HG03469 (cell line): Measurements from ENCODE around the gene GALNT17.
"Not testable (repeated sequence)": the region's sequence is repeated elsewhere in the genome, so short reads cannot be mapped to it uniquely, and the experiment has no call there.

Experiments used
- ATAC-seq: cut with Tn5 transposase; IDR thresholded peaks from one replicate; pipeline ENCODE4 v1.9.1; 2021; ENCODE audit warnings: mild to moderate bottlenecking, moderate library complexity, moderate number of reproducible peaks; ENCODE audit not compliant: unreplicated experiment

GALNT17 gene

DNA sequence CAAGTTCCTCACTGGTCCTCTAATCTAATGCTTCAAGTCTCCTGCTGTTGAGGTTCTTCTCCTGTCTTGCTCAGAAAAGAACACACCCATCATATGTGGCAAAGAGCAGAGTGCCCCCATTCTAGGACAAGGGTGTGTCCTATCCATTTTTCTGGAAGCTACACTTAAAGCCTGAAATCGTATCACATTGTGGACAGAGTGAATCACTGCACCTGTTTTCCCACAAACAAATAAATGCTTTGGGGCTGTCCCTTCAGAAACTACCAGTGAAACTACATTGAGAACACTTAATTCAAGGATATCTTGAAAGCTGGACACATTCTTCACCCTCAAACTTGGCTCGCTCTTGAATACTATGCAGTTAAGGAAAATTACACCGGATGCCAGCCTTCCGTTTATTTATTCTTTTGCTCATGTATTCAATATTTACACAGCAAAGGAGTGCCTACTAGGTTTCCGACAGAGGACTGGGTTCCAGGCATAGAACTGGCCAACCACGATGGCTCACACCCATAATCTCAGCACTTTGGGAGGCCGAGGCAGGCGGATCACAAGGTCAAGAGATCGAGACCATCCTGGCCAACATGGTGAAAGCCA, 473.0 kb downstream of the GALNT17 start:
- ATAC-seq, result no peak

DNA sequence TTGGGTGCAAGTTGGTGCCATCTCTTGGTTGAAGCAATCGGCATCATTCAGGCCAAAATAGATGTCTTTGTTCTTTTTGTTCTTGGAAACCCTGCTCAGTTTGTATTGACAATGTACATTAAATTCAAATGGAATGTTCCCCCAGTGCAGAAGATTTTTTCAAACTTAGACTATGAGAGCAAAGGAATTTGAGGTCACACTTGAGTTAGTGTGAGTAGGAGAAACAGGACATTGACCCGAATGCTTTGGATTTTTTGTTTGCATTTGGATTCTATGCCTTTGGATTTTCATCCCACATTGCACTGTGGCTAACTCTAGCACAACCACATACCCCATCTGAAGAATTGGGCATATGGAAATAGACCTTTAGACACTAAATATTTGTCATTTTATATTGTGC, 480.0 kb downstream of the GALNT17 start:
- no peak for ATAC-seq

DNA sequence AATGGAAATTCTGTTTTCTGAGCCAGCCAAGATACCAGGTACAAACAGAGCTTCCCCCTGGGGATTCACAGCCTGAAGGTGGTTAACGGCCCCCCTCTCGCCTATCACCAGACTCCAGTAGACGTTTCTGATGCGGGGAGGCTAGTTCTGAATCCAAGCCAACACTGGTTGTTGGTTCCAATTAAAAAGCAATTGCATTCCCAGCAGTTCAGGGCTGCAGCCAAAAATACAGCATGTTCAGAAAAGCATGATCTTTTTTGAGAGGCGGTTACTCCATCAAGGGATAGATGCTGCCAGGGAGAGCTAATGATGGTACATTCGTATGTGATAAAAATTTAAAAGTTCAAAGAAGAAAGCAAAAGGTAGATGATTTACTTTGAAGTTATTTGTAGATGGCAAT, 481.0 kb downstream of the GALNT17 start:
- ATAC-seq, result no peak

DNA sequence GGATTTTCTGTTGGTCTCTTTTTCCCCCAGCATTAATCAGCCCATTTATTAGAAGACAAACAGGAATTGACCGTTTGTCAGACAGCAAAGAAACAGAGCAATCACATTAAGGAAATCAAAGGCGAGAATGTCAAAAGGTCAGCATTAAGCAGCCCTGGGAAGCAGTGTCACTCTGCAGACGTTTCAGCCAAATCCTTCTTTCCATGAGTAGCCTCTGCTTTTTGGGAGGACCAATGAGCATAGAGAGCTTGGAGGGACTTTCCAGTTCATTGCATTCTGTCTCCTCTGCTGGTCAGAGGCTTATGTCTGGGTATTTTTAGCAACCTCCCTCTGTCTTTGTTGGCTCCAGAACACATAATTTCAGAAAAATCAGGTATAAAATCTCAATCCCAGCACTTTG, 481.4 kb downstream of the GALNT17 start:
- no peak for ATAC-seq

DNA sequence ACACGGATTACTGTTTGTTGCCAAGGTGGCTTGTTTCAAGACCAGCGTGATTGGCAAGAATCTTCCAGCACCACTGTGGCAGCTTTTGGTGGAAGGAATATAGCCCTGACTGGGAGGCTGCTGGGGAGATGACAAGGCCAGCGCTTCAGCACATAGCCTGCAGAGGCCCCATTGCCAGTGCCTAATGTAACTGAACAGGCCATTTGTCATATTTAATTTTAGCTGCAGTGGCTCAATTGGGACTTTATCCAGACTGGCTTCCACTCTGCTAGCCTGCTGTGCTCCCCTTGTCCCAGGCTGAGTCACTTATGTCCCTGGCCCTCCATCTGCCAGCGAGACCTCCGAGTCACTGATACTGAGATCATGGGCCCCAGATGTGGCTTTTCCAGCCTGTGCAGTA, 483.1 kb downstream of the GALNT17 start:
- no peak for ATAC-seq

DNA sequence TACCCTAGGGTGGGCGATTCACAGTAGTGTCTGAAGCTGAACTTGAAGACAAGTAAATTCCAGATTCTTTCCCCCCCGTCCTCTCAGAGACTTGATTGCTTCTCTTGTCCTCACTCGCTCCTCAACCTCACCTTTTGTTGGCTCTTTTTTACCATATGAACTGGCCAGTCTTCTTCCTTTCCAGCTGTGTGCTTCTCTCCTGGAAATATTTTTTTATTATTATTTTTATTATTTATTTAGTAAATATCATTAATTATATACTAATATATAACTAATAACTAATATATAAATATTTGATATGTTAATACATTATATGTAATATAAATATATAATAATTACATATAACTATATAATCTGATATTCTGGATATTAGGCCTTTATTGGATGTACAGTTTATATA, 484.3 kb downstream of the GALNT17 start:
- ATAC-seq, result no peak

DNA sequence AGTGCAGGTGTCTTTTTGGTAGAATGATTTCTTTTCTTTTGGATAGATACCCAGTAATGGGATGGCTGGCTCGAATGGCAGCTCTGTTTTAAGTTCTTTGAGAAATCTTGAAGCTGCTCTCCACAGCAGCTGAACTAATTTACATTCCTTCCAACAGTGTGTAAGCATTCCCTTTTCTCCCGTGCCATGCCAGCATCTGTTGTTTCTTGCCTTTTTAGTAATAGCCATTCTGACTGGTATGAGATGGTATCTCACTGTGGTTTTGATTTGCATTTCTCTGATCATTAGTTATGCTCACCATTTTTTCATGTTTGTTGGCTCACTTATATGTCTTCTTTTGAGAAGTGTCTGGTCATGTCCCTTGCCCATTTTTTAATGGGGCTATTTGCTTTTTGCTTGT, 486.3 kb downstream of the GALNT17 start:
- no peak for ATAC-seq

DNA sequence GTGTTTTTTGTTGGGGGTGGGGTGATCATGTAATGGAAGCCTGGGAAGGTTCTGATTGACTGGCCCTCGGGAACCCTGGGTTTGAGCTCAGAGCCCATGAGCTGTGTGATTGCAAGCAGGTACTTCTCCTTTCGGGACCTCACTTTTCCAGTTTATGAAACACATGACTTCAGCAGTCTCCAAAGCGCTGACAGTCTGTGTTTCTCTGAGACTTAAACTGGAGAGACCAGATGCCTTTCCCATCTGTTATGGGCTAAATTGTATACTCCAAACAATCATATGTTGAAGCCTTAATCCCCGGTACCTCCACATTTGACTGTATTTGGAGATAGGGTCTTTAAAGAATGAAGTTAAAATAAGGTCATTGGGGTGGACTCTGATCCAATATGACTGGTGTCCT, 493.6 kb downstream of the GALNT17 start:
- ATAC-seq, result no peak

DNA sequence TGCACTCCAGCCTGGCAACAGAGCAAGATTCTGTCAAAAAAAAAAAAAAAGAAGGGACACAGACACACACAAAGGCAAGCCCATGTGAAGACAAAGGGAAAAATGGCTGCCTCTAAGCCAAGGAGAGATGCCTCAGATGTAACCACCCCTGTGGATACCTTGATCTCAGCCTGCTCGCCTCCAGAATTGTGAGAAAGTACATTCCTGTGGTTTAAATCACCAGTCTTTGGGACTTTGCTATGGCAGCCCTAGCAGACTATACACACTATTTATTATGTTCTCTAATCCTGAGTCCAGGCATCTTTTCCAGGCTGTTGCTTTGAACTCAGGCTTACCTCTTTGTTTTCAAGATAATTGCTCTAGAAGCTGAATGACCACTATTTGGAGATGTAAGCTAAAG, 494.3 kb downstream of the GALNT17 start:
- ATAC-seq, result no peak

DNA sequence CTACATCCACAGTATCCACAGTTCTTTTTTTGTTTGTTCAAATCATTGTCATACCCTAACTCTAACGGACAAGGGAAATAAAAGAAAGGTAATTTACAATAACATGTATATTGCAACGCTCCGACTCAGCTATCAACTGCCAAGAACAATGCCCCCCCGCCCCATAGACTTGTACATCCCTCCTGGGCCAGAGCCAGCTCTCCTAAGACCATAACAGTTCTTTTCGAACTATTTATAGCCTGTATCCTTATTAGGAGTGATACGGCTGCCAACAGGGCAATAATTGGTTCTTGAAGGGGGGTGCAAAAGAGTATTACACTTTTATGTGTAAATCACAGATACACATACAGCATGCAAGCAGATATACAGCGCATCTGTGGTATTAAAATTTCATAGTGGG, 495.7 kb downstream of the GALNT17 start:
- no peak for ATAC-seq

DNA sequence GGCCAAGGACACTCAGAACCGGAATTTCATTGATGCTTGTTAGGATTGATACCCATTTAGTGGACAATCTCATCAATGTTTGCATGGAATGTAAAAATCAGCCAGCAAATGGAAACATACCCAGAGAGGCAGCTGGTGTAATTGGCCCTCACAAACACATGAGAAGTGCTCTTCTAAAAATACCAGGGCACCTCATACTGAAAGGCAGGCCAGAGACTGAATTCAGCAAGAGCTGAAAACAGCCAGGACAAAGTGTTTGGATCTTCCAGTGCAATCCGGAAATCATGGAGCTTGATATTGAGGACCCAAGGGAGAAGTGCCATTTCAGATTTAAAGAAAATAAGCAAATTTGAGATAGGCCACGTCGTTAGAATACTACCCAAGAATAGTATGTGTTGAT, 498.6 kb downstream of the GALNT17 start:
- no peak for ATAC-seq

DNA sequence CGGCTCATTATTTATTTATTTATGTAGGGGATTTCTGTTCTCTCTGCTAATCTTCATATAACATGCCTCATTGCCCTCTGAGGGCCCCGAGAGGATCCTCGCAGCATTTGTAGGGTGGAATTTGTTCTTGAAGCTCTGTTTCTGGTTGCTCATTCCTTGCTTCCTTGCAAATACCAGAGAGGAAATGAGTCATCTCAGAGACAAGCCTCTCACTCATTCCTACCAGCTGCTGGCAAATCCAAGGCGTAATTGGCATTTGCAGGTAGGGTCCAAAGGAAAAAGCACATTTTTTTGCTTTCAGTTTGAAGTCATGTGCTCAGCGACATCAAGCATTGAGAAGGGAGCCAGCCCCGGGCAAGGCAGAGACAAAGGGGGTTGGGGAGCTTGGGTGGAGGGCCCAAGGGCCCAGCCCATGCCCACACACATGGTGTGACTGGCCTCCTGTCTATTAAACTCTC, 501.6 kb downstream of the GALNT17 start:
- no peak for ATAC-seq

DNA sequence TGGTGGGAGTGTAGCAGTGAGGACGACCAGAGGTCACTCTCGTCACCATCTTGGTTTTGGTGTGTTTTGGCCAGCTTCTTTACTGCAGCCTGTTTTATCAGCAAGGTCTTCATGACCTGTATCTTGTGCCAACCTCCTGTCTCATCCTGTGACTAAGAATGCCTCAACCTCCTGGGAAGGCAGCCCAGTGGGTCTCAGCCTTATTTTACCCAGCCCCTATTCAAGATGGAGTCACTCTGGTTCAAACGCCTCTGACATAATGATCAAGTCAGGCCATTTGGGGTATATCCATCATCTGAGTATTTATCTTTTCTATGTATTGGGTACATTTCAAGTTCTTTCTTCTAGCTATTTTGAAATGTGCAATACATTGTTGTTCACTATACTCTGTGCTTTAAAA, 503.9 kb downstream of the GALNT17 start:
- not testable (repeated sequence) for ATAC-seq

DNA sequence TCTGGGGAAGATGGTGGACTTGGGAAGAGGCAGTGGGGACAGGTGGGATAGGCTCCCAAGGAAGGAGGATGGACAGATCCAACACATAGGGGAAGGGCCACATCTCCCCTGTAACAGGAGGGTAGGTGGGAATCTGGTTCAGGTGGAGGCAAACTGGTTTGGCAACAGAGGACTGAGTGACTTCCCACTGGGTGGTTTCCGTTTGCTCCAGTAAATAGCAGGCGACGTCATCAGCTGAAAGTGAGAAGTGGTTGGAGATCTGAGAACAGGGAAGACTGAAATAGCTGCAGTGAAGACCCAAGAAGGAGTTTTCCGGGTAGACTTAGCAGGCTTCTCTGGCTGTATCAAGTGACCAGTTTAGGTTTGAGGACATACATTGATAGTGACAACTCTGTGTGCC, 504.4 kb downstream of the GALNT17 start:
- ATAC-seq, result no peak

DNA sequence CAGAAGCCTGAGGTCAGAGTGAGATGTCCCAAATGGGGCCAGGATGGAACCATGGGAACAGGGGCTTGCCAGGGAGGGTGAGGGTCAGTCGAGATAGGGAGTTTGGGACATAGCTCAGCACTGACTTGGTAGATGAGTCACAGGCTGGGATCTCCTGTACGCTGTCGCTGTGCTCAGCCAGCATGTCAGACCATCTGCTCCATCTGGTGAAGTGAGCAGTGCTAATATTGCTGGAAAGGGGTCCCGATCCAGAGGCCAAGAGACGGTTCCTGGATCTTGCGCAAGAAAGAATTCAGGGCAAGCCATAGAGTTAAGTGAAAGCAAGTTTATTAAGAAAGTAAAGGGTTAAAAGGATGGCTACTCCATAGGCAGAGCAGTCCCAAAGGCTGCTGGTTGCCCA, 505.6 kb downstream of the GALNT17 start:
- ATAC-seq, result no peak

DNA sequence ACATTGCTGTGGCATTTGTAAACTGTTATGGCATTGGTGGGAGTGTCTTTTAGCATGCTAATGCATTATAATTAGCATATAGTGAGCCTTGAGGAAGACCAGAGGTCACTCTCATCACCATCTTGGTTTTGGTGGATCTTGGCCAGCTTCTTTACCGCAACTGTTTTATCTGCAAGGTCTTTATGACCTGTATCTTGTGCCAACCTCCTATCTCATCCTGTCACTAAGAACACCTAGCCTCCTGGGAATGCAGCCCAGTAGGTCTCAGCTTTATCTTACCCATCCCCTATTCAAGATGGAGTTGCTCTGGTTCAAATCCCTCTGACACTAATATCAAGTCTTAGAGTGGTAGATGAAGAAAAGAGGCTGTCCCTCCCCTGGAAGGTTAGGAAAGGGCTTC, 506.2 kb downstream of the GALNT17 start:
- ATAC-seq, result no peak

DNA sequence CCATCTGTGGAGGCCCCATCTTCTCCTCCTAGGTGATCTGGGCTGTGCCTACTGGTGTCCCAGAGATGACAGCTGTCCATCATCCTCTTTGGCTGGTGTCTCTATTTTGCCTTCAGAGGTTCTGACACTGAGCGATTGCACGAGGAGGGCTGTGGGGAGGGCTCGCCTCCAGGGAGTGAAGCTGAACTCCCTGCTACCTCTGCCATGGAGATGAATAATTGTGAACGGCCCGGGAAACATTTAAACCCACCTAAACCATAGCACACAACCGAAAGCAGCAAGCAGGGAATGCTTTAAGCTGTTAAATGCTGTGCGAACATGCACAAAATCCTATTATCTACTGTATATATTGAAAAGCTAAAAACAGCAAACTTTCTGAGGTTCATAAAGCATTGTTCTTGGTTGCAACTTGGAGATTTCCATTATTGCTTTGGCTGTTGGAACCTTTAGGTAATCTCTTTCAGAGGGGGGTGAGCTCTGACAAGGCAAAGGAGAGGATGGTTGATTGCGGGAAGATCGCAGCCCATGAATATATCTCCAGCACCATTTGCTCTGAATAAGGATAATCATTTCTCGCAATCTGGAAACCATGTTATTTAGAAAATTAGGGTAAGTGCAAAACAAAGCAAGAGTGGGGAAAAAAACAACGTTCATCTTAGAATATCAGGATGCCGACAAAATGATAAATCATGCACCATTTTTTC, 507.6 kb downstream of the GALNT17 start:
- ATAC-seq, result no peak

DNA sequence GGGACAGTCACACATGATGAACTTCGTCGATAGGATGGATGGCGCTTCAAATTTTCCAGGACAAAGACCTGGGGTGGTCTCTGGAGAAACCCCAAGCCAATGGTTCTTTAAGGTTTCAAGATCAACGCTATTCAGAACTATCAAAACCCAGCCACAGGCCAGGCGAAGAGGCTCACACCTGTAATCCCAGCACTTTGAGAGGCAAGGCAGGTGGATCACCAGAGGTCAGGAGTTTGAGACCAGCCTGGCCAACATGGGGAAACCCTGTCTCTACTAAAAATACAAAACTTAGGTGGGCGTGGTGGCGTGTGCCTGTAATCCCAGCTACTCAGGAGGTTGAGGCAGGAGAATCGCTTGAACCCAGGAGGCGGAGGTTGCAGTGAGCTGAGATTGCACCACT, 511.1 kb downstream of the GALNT17 start:
- not testable (repeated sequence) for ATAC-seq

DNA sequence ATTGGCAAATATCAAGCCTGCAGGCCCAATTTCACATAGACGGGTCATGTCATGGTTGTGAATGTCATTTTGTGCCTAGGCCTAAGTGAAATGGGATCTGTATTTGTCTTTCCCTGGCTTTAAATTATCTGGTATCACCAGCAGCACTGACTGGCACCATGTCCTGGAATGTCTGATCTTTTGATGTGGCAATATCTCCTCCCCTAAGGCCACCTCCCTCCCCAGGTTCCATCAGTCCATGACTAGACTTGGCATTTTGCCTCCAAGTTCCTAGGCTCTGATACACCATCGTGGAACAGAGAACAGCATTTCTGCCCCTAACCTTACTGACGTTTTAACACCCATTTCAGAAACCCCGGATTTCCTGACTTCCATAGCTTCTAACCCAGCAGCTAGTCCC, 513.9 kb downstream of the GALNT17 start:
- ATAC-seq, result no peak

DNA sequence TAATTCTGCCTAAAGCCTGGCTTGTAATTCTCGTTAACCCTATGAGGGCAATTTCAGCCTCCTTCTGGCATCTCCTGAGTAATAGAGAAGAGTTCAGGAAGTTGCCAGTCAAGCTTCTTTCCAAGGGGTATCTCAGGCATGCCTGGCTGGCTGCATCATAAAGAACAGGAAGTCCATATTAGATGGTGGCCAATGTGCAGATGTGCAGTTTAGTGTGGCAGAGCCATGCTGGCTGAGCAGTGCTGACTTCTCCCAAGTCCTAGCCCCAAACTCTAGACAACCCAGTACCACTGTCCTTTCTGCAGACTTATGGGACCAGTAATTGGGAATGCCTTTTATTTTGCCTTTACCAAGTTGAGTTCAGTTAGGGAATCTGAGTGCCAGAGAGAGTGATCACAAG, 517.9 kb downstream of the GALNT17 start:
- ATAC-seq, result no peak

DNA sequence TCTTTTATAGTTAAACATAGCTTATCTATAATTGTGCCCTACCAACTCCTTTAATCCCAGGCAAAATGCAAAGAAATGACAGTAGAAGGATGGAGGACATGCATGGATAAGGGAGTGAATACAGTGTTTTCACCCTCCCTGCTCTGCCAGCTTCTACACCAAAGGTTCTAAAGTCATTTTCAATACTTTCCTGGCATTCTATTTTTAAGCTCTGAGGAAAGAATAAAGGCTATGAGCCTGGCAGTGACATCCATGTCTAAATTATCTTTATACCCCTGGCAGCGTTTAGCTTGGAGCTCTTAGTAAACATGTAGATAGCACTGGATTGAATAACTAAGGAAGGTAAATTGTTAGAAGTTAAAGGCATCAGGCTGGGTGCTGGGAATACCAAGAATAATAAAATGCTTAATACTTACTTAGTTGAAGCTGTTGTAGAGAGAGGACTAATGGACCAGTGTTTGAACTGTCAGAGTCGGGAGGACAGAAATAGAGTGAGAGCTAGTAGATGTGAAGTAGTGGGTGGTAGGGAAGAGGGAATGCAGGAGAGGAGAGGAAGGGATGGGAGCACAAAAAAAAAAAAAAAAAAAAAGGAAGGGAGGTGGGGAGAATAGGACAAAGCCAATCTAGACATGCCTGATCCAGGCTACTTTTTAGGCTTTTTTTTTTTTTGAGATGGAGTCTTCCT, 518.9 kb downstream of the GALNT17 start:
- ATAC-seq, result no peak

DNA sequence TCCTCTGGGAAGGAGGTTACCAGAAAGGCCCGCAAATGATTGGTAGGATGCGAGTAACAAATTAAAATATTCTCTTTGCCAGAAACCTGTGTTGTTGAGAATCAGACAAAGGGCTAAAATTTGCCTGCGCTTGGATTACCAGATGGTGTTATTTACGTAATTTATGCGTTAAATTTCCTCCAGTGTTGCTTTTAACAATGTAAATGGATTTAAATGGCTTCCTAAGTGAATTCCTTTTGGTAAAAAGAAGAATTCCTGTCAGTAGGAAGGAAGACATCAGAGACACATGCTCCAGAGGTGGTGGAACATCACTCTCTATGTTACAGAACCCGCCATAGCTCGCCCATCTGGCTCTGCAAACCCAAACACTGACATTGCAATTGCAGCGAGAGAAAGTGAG, 520.6 kb downstream of the GALNT17 start:
- ATAC-seq, result no peak
